ENCODE results near the gene PSAP.

DNA sequence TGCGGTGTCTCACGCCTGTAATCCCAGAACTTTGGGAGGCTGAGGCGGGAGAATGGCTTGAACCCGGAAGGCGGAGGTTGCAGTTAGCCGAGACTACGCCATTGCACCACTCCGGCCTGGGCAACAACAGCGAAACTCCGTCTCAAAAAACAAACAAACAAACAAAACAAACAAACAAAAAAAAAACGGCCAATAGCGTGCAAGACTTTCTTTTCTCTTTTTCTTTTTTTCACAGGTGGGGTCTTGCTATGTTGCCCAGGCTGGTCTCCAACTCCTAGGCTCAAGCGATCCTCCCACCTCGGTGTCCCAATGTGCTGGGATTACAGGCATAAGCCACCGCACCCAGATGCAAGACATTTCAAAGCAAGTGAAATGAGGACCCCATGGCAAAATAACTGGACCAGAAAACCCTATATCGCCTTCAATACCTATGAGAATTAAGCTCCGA is 1.6 kb downstream of the PSAP start:
- TF ChIP-seq, protein P1, sequence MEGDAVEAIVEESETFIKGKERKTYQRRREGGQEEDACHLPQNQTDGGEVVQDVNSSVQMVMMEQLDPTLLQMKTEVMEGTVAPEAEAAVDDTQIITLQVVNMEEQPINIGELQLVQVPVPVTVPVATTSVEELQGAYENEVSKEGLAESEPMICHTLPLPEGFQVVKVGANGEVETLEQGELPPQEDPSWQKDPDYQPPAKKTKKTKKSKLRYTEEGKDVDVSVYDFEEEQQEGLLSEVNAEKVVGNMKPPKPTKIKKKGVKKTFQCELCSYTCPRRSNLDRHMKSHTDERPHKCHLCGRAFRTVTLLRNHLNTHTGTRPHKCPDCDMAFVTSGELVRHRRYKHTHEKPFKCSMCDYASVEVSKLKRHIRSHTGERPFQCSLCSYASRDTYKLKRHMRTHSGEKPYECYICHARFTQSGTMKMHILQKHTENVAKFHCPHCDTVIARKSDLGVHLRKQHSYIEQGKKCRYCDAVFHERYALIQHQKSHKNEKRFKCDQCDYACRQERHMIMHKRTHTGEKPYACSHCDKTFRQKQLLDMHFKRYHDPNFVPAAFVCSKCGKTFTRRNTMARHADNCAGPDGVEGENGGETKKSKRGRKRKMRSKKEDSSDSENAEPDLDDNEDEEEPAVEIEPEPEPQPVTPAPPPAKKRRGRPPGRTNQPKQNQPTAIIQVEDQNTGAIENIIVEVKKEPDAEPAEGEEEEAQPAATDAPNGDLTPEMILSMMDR (conservative IDR thresholded peaks at IDR 0.05; ENCODE audit: low read depth in 2 of 2) = no peak
- TF ChIP-seq POLR2AphosphoS5 (IDR thresholded peaks at IDR 0.05; ENCODE audit: low read depth) (no peak), EZH2phosphoT487 (IDR thresholded peaks at IDR 0.05; ENCODE audit: unreplicated experiment) (no peak), EZH2 (IDR thresholded peaks at IDR 0.05; ENCODE audit: low read depth, unreplicated experiment) (no peak), NANOG (IDR thresholded peaks at IDR 0.05; ENCODE audit: borderline replicate concordance) (no peak), CREB1 (CRISPR knock-in tag; IDR thresholded peaks at IDR 0.05; ENCODE audit: low read depth) (no peak), ZNF114 (CRISPR knock-in tag; IDR thresholded peaks at IDR 0.05) (no peak)
- TF ChIP-seq, protein P2, sequence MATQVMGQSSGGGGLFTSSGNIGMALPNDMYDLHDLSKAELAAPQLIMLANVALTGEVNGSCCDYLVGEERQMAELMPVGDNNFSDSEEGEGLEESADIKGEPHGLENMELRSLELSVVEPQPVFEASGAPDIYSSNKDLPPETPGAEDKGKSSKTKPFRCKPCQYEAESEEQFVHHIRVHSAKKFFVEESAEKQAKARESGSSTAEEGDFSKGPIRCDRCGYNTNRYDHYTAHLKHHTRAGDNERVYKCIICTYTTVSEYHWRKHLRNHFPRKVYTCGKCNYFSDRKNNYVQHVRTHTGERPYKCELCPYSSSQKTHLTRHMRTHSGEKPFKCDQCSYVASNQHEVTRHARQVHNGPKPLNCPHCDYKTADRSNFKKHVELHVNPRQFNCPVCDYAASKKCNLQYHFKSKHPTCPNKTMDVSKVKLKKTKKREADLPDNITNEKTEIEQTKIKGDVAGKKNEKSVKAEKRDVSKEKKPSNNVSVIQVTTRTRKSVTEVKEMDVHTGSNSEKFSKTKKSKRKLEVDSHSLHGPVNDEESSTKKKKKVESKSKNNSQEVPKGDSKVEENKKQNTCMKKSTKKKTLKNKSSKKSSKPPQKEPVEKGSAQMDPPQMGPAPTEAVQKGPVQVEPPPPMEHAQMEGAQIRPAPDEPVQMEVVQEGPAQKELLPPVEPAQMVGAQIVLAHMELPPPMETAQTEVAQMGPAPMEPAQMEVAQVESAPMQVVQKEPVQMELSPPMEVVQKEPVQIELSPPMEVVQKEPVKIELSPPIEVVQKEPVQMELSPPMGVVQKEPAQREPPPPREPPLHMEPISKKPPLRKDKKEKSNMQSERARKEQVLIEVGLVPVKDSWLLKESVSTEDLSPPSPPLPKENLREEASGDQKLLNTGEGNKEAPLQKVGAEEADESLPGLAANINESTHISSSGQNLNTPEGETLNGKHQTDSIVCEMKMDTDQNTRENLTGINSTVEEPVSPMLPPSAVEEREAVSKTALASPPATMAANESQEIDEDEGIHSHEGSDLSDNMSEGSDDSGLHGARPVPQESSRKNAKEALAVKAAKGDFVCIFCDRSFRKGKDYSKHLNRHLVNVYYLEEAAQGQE (IDR thresholded peaks at IDR 0.05; ENCODE audit: unreplicated experiment) = no peak
- TF ChIP-seq, protein P3, sequence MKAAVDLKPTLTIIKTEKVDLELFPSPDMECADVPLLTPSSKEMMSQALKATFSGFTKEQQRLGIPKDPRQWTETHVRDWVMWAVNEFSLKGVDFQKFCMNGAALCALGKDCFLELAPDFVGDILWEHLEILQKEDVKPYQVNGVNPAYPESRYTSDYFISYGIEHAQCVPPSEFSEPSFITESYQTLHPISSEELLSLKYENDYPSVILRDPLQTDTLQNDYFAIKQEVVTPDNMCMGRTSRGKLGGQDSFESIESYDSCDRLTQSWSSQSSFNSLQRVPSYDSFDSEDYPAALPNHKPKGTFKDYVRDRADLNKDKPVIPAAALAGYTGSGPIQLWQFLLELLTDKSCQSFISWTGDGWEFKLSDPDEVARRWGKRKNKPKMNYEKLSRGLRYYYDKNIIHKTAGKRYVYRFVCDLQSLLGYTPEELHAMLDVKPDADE (IDR thresholded peaks at IDR 0.05) = no peak
